ENCODE data around the gene STK38. TPM values are rescaled to one million over a fixed set of nuclear protein-coding genes. Genes with fewer than 3 reads are reported as not detected.

Gene STK38
- polyA plus RNA-seq, 12 donors = 22.0 to 44.5 (median 33.0) TPM; not detected in 1

Other genes with a start within 250 kb of the STK38 start
- under 1 TPM in 10 of 12 donors, not detected in 2; 0.05 to 0.17 (median 0.09) TPM for gene BNIP5, start 210.6 kb downstream of the STK38 start, polyA plus RNA-seq (ENCODE audit: insufficient read length in 12 of 12)
- gene ETV7, start 159.8 kb downstream of the STK38 start, polyA plus RNA-seq (ENCODE audit: insufficient read length in 12 of 12) = under 1 TPM in 5 of 12 donors, not detected in 7; 0.14 to 0.44 (median 0.16) TPM
- under 1 TPM in 8 of 12 donors, not detected in 4; 0.11 to 0.29 (median 0.18) TPM for gene PXT1, start 104.6 kb downstream of the STK38 start, polyA plus RNA-seq (ENCODE audit: insufficient read length in 12 of 12)
- 10 to 100 TPM in 11 of 12 donors, not detected in 1; 43.3 to 84.7 (median 51.9) TPM for gene KCTD20, start 104.5 kb downstream of the STK38 start, polyA plus RNA-seq (ENCODE audit: insufficient read length in 12 of 12)
- gene SRSF3, start 46.9 kb upstream of the STK38 start, polyA plus RNA-seq (ENCODE audit: insufficient read length in 12 of 12) = 100 to 1,000 TPM; 176 to 394 (median 301) TPM
- gene CDKN1A, start 131.2 kb upstream of the STK38 start, polyA plus RNA-seq (ENCODE audit: insufficient read length in 12 of 12) = 100 to 1,000 TPM in 10 of 12 donors, 10 to 100 TPM in 1, not detected in 1; 53.0 to 143 (median 128) TPM
- under 1 TPM in 8 of 12 donors, not detected in 4; 0.04 to 0.50 (median 0.10) TPM for gene RAB44, start 150.3 kb upstream of the STK38 start, polyA plus RNA-seq (ENCODE audit: insufficient read length in 12 of 12)